ENCODE data around the gene STRN. TPM values are rescaled to one million over a fixed set of nuclear protein-coding genes. Genes with fewer than 3 reads are reported as not detected.
"Not testable (repeated sequence)": the region's sequence is repeated elsewhere in the genome, so short reads cannot be mapped to it uniquely, and the experiment has no call there.

STRN gene
- total RNA-seq (ENCODE audit: low replicate concordance): 26.2 and 26.5 TPM in 2 replicates

GRCh38 chr2:36966370-36967235 lies at the start of gene STRN:
TSS of gene STRN (minus strand) at chr2:36966536. CDS start at chr2:36966463, 73 bp downstream.
- peak within 1 kb of the TSS; percentile 90 for H3K4me3 ChIP-seq (ENCODE audit: low read depth, low read length)
- peak; percentile 91 for DNase-seq (ENCODE audit: low read depth)
- TF ChIP-seq, protein P1, sequence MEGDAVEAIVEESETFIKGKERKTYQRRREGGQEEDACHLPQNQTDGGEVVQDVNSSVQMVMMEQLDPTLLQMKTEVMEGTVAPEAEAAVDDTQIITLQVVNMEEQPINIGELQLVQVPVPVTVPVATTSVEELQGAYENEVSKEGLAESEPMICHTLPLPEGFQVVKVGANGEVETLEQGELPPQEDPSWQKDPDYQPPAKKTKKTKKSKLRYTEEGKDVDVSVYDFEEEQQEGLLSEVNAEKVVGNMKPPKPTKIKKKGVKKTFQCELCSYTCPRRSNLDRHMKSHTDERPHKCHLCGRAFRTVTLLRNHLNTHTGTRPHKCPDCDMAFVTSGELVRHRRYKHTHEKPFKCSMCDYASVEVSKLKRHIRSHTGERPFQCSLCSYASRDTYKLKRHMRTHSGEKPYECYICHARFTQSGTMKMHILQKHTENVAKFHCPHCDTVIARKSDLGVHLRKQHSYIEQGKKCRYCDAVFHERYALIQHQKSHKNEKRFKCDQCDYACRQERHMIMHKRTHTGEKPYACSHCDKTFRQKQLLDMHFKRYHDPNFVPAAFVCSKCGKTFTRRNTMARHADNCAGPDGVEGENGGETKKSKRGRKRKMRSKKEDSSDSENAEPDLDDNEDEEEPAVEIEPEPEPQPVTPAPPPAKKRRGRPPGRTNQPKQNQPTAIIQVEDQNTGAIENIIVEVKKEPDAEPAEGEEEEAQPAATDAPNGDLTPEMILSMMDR (IDR thresholded peaks at IDR 0.05; ENCODE audit: insufficient read depth, low read length): no peak

GRCh38 chr2:37013315-37013641 lies 46.9 kb upstream of the STRN start:
- H3K4me3 ChIP-seq (ENCODE audit: low read depth, low read length): no peak overlapping the region
- TF ChIP-seq, protein P1 (IDR thresholded peaks at IDR 0.05; ENCODE audit: insufficient read depth, low read length): no peak
- DNase-seq (ENCODE audit: low read depth): no peak

DNA sequence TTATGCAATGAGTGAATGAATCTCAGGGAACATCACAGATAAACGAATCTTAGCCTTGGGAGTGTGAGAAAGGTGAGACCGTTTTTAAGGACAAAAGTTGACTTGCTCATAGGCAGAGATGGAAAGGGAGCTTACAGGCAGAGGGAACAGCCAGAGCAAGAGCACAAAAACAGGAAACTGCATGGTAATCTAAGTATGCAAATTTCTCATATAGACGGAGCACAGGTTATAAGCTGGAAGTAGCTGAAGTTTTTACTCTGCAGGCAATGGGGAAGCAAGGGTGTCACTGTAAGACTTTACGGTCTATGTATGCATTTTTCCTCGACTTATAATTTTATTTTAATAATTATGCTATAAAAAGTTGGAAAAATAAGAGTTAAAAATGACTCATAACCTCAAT lies 44.8 kb upstream of the STRN start:
- H3K4me3 ChIP-seq (ENCODE audit: low read depth, low read length): no peak overlapping the region
- DNase-seq (ENCODE audit: low read depth): no peak
- TF ChIP-seq, protein P1 (IDR thresholded peaks at IDR 0.05; ENCODE audit: insufficient read depth, low read length): no peak

DNA sequence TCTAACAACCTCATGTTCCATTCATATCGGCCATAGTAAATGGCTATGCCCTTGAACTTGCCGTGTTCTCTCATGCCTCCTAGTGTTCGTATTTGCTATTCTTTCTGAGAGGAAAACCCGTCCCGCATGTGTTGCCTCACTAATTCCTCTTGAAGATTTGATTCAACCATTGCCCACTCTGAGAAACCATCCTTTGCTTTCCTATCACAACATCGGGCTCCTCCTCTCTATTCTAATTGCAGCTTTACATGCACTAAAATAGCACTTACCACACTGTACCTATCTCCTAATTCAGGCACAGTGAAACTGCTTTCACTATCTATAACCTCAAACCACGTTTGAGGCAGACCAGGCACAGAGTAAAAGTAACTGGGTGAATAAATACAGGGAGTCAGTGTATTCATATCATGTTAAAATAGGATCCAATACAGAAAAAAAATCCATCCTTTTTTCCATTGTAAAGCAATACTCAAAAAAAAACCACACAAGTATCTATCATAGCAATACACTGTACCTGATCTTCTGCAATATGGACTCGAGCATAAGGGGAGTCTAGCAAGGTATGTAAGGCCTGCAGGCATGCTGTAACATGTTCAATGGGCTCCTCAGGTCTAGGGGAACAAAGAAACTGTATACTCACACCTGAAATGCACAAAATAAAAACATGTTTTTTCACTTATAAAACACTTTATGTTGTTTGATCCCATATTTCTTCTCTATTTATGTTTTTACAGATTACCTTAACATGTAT lies 39.0 kb upstream of the STRN start:
- peak; percentile 49 for DNase-seq (ENCODE audit: low read depth)
- no peak overlapping the region for H3K4me3 ChIP-seq (ENCODE audit: low read depth, low read length)
- TF ChIP-seq, protein P1 (IDR thresholded peaks at IDR 0.05; ENCODE audit: insufficient read depth, low read length): peak; percentile 64

DNA sequence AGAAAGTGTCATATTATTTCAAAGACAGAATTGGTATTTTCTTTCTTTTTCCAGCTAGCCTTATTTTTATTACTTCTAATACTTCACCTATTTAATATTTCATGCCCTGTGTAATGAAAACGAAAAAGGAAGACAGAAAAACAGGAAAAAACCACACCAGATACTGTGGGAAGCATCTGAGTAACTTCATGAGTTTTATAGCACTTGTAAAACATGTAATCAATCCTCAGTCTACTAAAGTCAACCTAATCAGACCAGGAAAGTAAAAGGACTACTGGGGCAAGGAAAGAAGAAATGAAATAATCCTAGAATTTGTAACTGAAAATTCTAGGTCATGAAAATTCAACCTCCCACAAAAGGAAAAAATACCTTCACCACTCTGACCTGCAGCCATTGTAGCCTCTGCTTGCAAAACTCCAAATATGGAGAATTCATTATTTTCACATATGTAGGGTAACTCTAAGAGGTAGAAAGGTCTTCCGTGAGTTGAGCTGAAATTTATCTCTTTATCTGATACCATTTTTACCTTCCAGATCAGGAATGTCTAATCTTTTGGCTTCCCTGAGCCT lies 34.7 kb upstream of the STRN start:
- no peak for DNase-seq (ENCODE audit: low read depth)
- H3K4me3 ChIP-seq (ENCODE audit: low read depth, low read length): no peak overlapping the region
- TF ChIP-seq, protein P1 (IDR thresholded peaks at IDR 0.05; ENCODE audit: insufficient read depth, low read length): no peak

- no peak overlapping the region for H3K4me3 ChIP-seq (ENCODE audit: low read depth, low read length)
- DNase-seq (ENCODE audit: low read depth): peak; percentile 11
- TF ChIP-seq, protein P1 (IDR thresholded peaks at IDR 0.05; ENCODE audit: insufficient read depth, low read length): no peak
Observed at GRCh38 chr2:37000318-37000717, 34.0 kb upstream of the STRN start.

DNA sequence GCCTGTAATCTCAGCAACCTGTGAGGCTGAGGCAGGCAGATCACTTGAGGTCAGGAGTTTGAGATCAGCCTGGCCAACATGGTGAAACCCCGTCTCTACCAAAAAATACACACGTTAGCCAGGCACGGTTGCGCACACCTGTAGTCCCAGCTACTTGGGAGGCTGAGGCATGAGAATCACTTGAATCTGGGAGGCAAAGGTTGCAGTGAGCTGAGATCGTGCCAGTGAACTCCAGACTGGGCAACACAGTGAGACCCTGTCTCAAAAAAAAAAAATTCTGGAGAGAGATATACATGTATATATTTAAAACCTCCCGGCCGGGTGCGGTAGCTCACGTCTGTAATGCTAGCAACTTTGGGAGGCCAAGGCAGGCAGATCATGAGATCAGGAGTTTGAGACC lies 33.1 kb upstream of the STRN start:
- H3K4me3 ChIP-seq (ENCODE audit: low read depth, low read length); DNase-seq (ENCODE audit: low read depth): not testable (repeated sequence)

Measured in fibroblast of the aortic adventitia (primary cell).